Aorta (tissue), 5 donors: ENCODE measurements around the gene SOS2. TPM values are rescaled to one million over a fixed set of nuclear protein-coding genes. Genes with fewer than 3 reads are reported as not detected.

Source experiments
- ATAC-seq: fragments of 200-7000 bp; cut with Tn5 transposase; one replicate; pipeline ENCODE4 v1.9.1; 2022; ENCODE audit warnings: moderate library complexity; ENCODE audit not compliant: low FRiP score
- DNase-seq, 2 donors: peaks; one replicate each; pipeline ENCODE4 v3.0.0-alpha.2; 2020
- H3K27ac ChIP-seq, 2 donors: one replicate each; pipeline ENCODE4 v1.5.1; 2013; ENCODE audit warnings: low read length in 2 of 2, mild to moderate bottlenecking in 2 of 2, moderate library complexity in 2 of 2, control low read depth in 1 of 2, inconsistent platforms in 1 of 2, low read depth in 1 of 2
- H3K27me3 ChIP-seq, 2 donors: one replicate each; pipeline ENCODE4 v1.6.1; 2013; ENCODE audit warnings: control low read depth in 1 of 2, low read length in 1 of 2, mild to moderate bottlenecking in 1 of 2, moderate library complexity in 1 of 2; ENCODE audit not compliant: insufficient read depth in 2 of 2, control insufficient read depth in 1 of 2
- H3K36me3 ChIP-seq, 2 donors: one replicate each; pipeline ENCODE4 v1.6.1; 2013; ENCODE audit warnings: control low read depth in 1 of 2, low read length in 1 of 2, mild to moderate bottlenecking in 1 of 2; ENCODE audit not compliant: insufficient read depth in 2 of 2, control insufficient read depth in 1 of 2
- H3K4me1 ChIP-seq, 2 donors: one replicate each; pipeline ENCODE4 v1.6.1; 2013; ENCODE audit warnings: low read length in 2 of 2, control low read depth in 1 of 2, mild to moderate bottlenecking in 1 of 2, moderate library complexity in 1 of 2; ENCODE audit not compliant: insufficient read depth in 2 of 2, control insufficient read depth in 1 of 2
- H3K4me3 ChIP-seq, 2 donors: one replicate each; pipeline ENCODE4 v1.5.1; 2013; ENCODE audit warnings: low read length in 2 of 2, control low read depth in 1 of 2, mild to moderate bottlenecking in 1 of 2
- H3K9me3 ChIP-seq: one replicate; pipeline ENCODE4 v1.6.1; 2013; ENCODE audit warnings: mild to moderate bottlenecking, low read length; ENCODE audit not compliant: control insufficient read depth
- WGBS, 2 donors: extraction: QIAGEN DNeasy Blood & Tissue Kit; methylation state at CpG; one replicate each; pipeline ENCODE4 v1.1.7; 2013; 5-methylcytosine and 5-hydroxymethylcytosine counted together
- intact Hi-C, 2 donors: fragments of 100-400 bp; cut with DNase I; formaldehyde crosslinking; loops; one replicate each; pipeline versions ENCODE4 v1.14.2 to v1.15.0; 2022
- long read RNA-seq, 2 donors: library from polyadenylated mRNA; unstranded; transcript quantifications; one replicate each; pipeline ENCODE4 v2.0.0, GENCODE V29; 2020 to 2021
- polyA plus RNA-seq, 2 donors: library from polyadenylated mRNA; stranded (reverse); fragments of 200-250 nt; gene quantifications; one replicate each; pipeline ENCODE4 v1.2.3, GENCODE V29; 2013
- total RNA-seq, 2 donors: library from RNA; stranded (reverse); fragmentation: NEBNext Ultra II Directional; extraction: Animal tissue kit (Norgen Biotek cat#: 25700); gene quantifications; one replicate each; pipeline ENCODE4 v1.2.1, GENCODE V29; 2021
- donor health status: healthy with polysubstance abuse.
- donor health status: Bipolar disorder and iron deficiency.
- donor health status: DM: no; HTN: no; CAD: no.
- donor health status: DM: no; HTN: no; CAD: no.
- donor health status: DM: yes; HTN: yes; CAD: no.

SOS2 gene
- 10 to 100 TPM; 37.0 to 41.7 TPM for total RNA-seq
- 10 to 100 TPM; 11.7 to 14.8 TPM for polyA plus RNA-seq
- long read RNA-seq, donor 1, partial matches to known transcripts = 4 of 5 reads
- long read RNA-seq, donor 1, other reads (novel, unspliced or antisense) = 1 of 5 reads
- long read RNA-seq, donor 2, partial matches to known transcripts = 6 of 18 reads
- long read RNA-seq, donor 2, other reads (novel, unspliced or antisense) = 12 of 18 reads

DNA sequence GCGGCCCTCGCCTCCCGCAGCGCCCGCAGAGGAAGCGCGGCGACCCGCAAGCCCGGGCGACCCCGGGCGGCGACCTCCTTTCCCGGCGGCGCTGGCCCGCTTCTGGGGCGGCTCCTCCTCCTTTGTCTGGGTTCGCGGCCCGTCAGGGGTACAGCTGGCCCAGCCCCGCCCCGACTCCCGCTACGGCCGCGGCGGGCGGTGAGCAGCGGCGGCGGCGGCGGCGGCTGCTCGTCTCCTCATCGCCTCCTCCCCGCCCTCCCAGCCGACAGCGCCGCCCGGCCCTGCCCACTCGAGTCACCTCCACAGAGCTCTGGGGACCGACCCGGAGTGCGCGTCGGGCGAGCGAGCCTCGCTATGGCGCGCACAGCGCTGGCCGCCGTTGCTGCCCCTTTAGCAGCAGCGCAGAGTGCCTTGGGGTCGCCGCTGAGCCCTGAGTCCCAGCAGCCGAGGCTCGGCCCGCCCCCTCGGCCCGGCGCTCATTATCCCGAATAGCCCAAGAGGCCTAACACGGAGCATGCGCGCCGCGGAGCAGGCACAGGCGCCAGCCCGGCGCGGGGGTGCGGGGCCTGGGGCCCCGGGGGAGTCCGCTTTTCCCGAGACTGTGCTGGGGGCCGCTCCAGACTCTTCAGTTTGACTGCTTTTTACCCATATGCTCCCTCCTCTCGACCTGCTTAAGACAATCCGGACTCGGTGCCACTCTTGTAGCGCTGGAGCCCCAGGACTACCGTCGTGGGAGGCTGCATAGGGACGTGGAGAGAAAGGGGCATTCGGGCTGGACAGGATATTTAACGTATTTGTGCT lies at the start of gene SOS2:
Gene SOS2, minus strand, starts transcription at position 104 of the 801 bp plus-strand sequence. CDS start 295 bp downstream, outside the sequence.
- H3K27me3 ChIP-seq = no peaks in the 10 kb centered on the region
- ATAC-seq = peak; percentile 96
- intact Hi-C loops = loop anchor here in 1 of 2 donors (5.0 to 10.0 kb wide), 2 partner anchors 81 to 107 kb away; partner anchors contain the start of genes DMAC2L and L2HGDH
- peak; percentile 92 to 95 for DNase-seq
- H3K36me3 ChIP-seq = no peaks in the 10 kb centered on the region
- peak within 1 kb of the TSS; percentile 70 to 99 for H3K4me3 ChIP-seq
- H3K9me3 ChIP-seq = no peaks in the 10 kb centered on the region
- H3K4me1 ChIP-seq = peaks cover 0 to 3% of the 10 kb centered on the region in 2 donors
- 0 to 1% methylated on average over 62 to 90 of the region's 90 CpGs for WGBS, 2 donors
- H3K27ac ChIP-seq = peak within 1 kb of the TSS; percentile 84 to 100

DNA sequence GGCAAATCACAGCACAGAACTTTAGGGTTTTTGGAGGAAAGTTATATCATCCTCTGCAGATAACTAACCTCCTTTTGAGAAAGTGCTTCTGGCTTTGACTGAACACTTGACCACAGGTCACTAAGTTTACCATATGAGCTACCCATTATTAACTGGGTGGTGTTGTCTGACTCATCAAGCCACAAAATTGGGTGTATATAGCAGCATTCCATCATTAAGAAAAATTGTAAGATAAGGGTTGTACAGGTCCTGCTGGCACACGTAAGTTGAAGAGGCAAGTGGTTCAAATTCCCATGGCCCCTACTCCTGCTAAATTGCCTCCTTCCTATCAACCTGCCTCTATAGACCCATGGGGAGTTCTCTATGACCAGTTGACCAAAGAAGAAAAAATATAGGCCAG lies 41.1 kb upstream of the SOS2 start:
- Histone ChIP-seq H3K4me3 (no peak overlapping the region), H3K27me3 (no peaks in the 10 kb centered on the region), H3K36me3 (peaks cover 0 to 2% of the 10 kb centered on the region in 2 donors), H3K4me1 (no peaks in the 10 kb centered on the region), H3K9me3 (no peaks in the 10 kb centered on the region), H3K27ac (no peak overlapping the region)
- WGBS, 2 donors = 97% methylated on average over 1 of the region's 1 CpG
- intact Hi-C loops = no loop called here
- ATAC-seq (no peak), DNase-seq (no peak)

DNA sequence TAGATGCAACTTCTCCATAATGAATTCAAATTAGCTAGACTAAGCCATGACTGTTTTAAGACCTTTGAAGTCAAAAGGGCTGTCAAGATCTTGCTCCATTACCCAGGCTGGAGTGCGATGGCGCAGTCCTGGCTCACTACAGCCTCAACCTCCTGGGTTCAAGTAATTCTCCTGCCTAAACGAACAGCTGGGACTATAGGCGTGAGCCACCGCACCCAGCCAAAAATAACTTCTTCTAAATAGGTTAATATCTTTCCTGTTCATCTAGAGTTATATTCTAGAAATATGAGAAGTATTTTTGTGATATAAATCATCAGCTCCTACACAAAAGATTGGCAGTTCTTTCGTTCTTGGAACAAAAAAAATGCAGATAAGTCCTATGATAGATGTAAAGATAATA lies 39.6 kb upstream of the SOS2 start:
- DNase-seq = no peak
- intact Hi-C loops = no loop called here
- no peak for ATAC-seq
- H3K36me3 ChIP-seq = peaks cover 0 to 2% of the 10 kb centered on the region in 2 donors
- WGBS, 2 donors = 66 to 71% methylated on average over 6 of the region's 6 CpGs
- no peak overlapping the region for H3K4me3 ChIP-seq
- H3K9me3 ChIP-seq = no peaks in the 10 kb centered on the region
- no peaks in the 10 kb centered on the region for H3K4me1 ChIP-seq
- H3K27ac ChIP-seq = no peak overlapping the region
- no peaks in the 10 kb centered on the region for H3K27me3 ChIP-seq

DNA sequence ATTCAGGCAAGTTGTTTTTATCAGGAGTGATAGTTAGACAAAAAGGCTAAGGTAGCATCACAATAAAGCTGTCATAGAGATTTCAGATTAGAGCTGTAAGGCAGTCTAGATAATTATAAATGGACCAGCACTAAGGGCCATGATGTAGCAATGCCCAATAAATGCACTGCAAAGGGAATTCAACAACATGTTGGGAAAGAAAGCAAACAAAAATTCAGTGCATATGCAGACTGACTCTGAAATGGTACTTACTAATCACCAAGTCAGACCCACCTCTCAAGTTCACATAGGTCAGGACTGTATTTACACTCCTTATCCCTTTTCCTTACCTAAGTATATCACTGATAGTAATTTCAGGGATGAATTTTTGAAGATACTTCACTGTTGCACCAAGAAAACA lies 33.7 kb upstream of the SOS2 start:
- Histone ChIP-seq H3K4me3 (no peak overlapping the region), H3K27me3 (no peaks in the 10 kb centered on the region), H3K4me1 (no peaks in the 10 kb centered on the region), H3K36me3 (no peaks in the 10 kb centered on the region), H3K9me3 (no peaks in the 10 kb centered on the region), H3K27ac (no peak overlapping the region)
- DNase-seq = no peak
- intact Hi-C loops = no loop called here
- ATAC-seq = no peak

DNA sequence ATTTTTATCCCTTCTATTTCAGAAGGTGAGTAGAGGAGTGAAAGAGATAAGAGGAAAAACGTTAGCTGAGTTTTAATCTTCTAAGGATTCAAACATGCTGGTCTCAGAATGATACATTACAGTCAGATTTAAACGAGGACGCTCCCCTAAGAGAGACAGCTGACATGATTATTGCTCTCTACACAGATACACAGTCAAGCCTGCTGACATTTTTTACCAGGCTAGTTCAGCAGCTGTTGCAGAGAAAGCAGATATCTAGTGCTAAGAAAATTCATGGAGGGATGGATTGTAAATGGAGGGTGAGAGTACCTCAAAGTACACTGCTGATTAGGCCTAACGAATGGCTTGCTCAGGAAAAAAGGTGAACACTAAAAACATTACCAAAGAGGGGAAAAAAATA lies 31.9 kb upstream of the SOS2 start:
- Histone ChIP-seq H3K9me3 (no peaks in the 10 kb centered on the region), H3K27ac (no peak overlapping the region), H3K4me1 (no peaks in the 10 kb centered on the region), H3K27me3 (no peaks in the 10 kb centered on the region), H3K4me3 (no peak overlapping the region), H3K36me3 (no peaks in the 10 kb centered on the region)
- ATAC-seq (no peak), DNase-seq (no peak)
- WGBS, 2 donors = 59 to 69% methylated on average over 4 of the region's 4 CpGs
- intact Hi-C loops = no loop called here

DNA sequence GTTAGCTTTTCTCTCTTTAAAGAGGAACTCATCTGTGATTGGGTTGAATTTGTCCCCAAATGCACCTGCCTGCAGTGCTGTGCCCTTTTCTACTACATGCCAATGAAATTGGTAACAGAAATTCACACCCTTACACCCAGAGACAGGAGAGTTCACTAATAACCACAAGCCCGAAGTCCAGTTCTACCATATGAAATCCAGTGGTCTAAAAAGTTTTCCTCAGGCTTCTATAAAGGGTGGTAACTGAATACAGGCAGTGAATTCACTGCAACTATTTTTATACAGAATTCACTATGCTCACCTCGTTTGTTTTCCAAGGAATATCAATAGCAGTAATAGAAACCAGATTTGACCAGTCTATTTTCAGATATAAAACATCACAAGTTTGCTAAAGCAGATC lies 31.5 kb upstream of the SOS2 start:
- ATAC-seq = no peak
- WGBS, 2 donors = 49 to 60% methylated on average over 2 of the region's 2 CpGs
- Histone ChIP-seq H3K27ac (no peak overlapping the region), H3K9me3 (no peaks in the 10 kb centered on the region), H3K4me1 (no peaks in the 10 kb centered on the region), H3K4me3 (no peak overlapping the region), H3K36me3 (no peaks in the 10 kb centered on the region), H3K27me3 (no peaks in the 10 kb centered on the region)
- no peak for DNase-seq
- intact Hi-C loops = no loop called here

DNA sequence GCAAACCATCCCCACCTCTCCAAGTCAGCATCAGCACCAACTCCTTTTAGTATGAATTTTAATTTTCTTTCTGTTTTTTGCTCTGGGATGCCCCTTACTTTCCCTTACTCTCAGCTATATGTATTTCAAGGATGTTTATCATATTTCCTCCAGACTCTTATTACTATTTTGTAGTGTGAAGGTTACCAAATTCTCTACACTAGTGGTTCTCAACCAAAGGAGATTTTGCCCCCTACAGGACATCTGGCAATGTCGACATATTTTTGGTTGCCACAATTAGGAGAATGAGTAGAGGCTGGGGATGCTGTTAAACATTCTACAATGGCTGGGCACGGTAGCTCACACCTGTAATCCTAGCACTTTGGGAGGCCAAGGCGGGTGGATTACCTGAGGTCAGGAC lies 29.1 kb upstream of the SOS2 start:
- 37 to 40% methylated on average over 3 of the region's 3 CpGs for WGBS, 2 donors
- DNase-seq = no peak

DNA sequence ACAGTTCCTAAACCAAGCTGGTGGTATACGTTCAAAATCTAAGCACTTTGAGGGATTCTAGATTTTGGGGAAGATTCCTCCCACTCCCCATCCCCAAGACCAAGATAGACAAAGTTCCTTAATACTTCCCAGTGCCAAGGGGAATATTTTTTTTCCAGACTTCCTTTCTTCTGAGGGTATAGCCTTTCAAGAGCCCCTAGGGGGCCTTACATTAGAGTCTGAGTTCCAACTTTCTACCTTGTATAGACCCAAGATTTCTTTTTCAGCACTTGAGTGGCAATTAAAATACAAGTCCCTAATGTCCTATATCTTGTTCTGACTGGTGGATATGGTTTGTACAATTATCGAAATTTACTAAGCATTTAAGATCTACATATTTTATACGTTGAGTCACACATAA lies 28.7 kb upstream of the SOS2 start:
- H3K27ac ChIP-seq = no peak overlapping the region
- H3K4me3 ChIP-seq = no peak overlapping the region
- 71 to 73% methylated on average over 3 of the region's 3 CpGs for WGBS, 2 donors
- H3K27me3 ChIP-seq = no peaks in the 10 kb centered on the region
- intact Hi-C loops = no loop called here
- no peak for DNase-seq
- H3K9me3 ChIP-seq = no peaks in the 10 kb centered on the region
- no peaks in the 10 kb centered on the region for H3K4me1 ChIP-seq
- no peak for ATAC-seq
- H3K36me3 ChIP-seq = no peaks in the 10 kb centered on the region

More for the DNA sequence above, 29.1 kb upstream of the SOS2 start:
- no peak overlapping the region for H3K4me3 ChIP-seq
- no peaks in the 10 kb centered on the region for H3K27me3 ChIP-seq
- no peak for ATAC-seq
- no peak overlapping the region for H3K27ac ChIP-seq
- H3K36me3 ChIP-seq = no peaks in the 10 kb centered on the region
- H3K9me3 ChIP-seq = no peaks in the 10 kb centered on the region
- intact Hi-C loops = no loop called here
- H3K4me1 ChIP-seq = no peaks in the 10 kb centered on the region

DNA sequence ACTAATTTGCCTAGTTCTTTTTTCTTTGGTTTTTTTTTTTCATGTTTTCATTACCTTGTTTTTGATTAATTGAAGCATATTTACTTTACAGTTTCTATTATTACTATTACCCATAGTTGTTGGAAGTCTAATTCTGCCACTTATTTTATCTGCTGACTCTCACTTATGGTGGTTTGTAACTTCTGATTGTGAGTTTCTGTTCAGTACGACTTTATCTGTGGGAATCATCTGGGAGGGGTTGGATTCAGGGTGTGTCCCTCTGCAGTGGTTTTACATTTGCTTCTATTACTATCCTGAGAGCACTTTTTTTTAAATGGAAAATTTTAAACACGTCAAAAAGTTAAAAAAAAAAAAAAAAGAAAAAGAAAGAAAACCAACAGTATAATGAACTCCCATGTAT lies 26.4 kb upstream of the SOS2 start:
- Histone ChIP-seq H3K9me3 (no peaks in the 10 kb centered on the region), H3K4me1 (no peaks in the 10 kb centered on the region), H3K4me3 (no peak overlapping the region), H3K27ac (no peak overlapping the region), H3K27me3 (no peaks in the 10 kb centered on the region), H3K36me3 (no peaks in the 10 kb centered on the region)
- no peak for ATAC-seq
- DNase-seq = no peak
- intact Hi-C loops = no loop called here
- 56 to 83% methylated on average over 2 of the region's 2 CpGs for WGBS, 2 donors
